Gastroesophageal sphincter (tissue), 3 donors: Measurements from ENCODE around the gene NDUFS8.
"Not testable (repeated sequence)": the region's sequence is repeated elsewhere in the genome, so short reads cannot be mapped to it uniquely, and the experiment has no call there.

Source experiments
- POLR2A ChIP-seq, 2 donors: fragments of 450-650 bp; IDR thresholded peaks; one replicate each; pipeline ENCODE4 v1.6.1; 2017; ENCODE audit warnings: antibody characterized with exemption in 2 of 2, mild to moderate bottlenecking in 2 of 2, moderate library complexity in 1 of 2
- POLR2AphosphoS5 ChIP-seq: sonication (generic); formaldehyde crosslinking; IDR thresholded peaks from one replicate; pipeline ENCODE4 v1.6.1; 2017; ENCODE audit warnings: antibody characterized with exemption
- TF ChIP-seq, protein P1 (sequence below), 4 experiments: fragments of 200-600 bp in 2 of 4; fragments of 450-650 bp in 2 of 4; sonication (generic) in 1 of 4; IDR thresholded peaks; one replicate each; pipeline ENCODE4 v1.5.1; 2017 to 2019; ENCODE audit warnings: antibody characterized with exemption in 4 of 4, mild to moderate bottlenecking in 2 of 4, moderate library complexity in 2 of 4

DNA sequence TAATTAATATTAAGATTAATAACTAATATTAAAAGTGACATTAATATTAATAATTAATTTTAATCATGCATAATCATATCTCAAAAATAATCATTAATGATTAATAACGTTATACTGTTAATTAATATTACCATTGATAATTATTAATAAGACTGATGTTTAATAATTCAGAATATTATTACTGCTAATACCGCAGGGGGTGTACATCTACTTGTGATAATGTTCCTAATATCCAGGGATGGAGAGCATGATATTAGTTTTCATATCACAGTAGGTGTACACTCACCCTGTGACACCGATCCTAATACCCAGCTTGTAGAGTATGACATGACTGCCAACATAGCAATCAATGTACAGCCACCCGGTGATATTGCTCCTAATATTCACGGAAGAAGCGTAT is 45.2 kb upstream of the NDUFS8 start:
- TF ChIP-seq, protein P1, sequence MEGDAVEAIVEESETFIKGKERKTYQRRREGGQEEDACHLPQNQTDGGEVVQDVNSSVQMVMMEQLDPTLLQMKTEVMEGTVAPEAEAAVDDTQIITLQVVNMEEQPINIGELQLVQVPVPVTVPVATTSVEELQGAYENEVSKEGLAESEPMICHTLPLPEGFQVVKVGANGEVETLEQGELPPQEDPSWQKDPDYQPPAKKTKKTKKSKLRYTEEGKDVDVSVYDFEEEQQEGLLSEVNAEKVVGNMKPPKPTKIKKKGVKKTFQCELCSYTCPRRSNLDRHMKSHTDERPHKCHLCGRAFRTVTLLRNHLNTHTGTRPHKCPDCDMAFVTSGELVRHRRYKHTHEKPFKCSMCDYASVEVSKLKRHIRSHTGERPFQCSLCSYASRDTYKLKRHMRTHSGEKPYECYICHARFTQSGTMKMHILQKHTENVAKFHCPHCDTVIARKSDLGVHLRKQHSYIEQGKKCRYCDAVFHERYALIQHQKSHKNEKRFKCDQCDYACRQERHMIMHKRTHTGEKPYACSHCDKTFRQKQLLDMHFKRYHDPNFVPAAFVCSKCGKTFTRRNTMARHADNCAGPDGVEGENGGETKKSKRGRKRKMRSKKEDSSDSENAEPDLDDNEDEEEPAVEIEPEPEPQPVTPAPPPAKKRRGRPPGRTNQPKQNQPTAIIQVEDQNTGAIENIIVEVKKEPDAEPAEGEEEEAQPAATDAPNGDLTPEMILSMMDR (IDR thresholded peaks at IDR 0.05) = not testable (repeated sequence)
- TF ChIP-seq POLR2AphosphoS5; POLR2A (IDR thresholded peaks at IDR 0.05): not testable (repeated sequence)
